Gastrocnemius medialis (tissue), 4 donors: ENCODE measurements around the gene NAA35.

Experiments used
- CTCF ChIP-seq, 5 experiments: fragments of 450-650 bp in 3 of 5; fragments of 200-600 bp in 2 of 5; sonication (generic) in 2 of 5; IDR thresholded peaks in 4 of 5; conservative IDR thresholded peaks in 1 of 5; 1 replicate in 4 of 5; 2 replicates in 1 of 5; pipeline ENCODE4 v1.5.1; 2016 to 2019; ENCODE audit warnings: antibody characterized with exemption in 5 of 5, mild to moderate bottlenecking in 3 of 5, moderate library complexity in 3 of 5
- POLR2A ChIP-seq, 2 donors: fragments of 450-650 bp; IDR thresholded peaks; one replicate each; pipeline ENCODE4 v1.6.1; 2017; ENCODE audit warnings: antibody characterized with exemption in 2 of 2, mild to moderate bottlenecking in 2 of 2, moderate library complexity in 2 of 2

GRCh38 chr9:86062845-86063693 is 122.1 kb downstream of the NAA35 start:
- no peak for TF ChIP-seq POLR2A (IDR thresholded peaks at IDR 0.05)
- TF ChIP-seq CTCF (IDR thresholded peaks at IDR 0.05 in 4 of 5, conservative IDR thresholded peaks at IDR 0.05 in 1 of 5) = no peak
